GM12874 (cell line): ENCODE measurements around the gene SGTA.

Experiments used
- TF ChIP-seq, protein P1 (sequence below): IDR thresholded peaks from 2 replicates; pipeline ENCODE4 v1.5.1; 2011; ENCODE audit warnings: low read depth, mild to moderate bottlenecking, control low read depth, low read length, moderate library complexity; ENCODE audit not compliant: insufficient read depth

The SGTA gene

DNA sequence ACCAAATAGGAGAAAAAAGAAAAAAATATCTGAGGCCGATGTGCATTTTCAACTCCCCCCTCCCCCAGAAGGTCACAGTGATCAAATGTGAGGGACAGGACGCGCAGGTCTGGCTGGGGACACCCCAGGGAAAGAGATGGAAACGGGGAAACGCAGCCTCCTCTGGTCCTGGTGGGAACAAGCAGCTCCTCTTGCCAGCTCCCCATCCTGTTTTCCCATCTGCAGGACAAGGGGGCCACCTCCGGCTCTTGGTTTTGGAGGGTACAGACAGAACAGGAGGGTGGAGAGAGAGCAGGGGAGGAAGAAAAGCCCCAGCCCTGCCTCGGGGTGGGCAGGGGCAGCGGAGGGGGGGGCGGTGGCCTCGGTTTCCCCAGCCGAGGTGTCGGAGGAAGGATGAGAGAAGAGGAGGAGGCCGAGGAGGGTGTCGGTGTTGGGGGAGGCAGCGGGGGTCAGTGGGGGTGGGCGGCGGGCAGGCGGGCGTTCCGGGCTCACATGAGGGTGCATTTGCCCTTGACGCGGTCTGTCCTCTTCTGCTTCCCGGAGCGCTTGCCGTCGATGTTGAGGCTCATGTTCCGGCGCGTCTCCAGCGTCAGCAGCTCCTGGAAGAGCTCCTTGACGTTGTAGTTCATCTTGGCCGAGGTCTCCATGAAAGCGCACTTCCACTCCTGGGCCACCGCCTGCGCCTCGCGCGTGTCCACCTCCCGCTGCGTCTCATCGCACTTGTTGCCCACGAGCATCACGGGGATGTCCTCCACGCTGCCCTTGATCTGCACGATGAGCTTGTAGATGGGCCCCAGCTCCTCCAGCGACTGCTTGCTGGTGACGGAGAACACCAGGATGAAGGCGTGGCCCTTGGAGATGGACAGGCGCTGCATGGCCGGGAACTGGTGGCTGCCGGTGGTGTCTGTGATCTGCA is 66.1 kb downstream of the SGTA start:
- TF ChIP-seq, protein P1, sequence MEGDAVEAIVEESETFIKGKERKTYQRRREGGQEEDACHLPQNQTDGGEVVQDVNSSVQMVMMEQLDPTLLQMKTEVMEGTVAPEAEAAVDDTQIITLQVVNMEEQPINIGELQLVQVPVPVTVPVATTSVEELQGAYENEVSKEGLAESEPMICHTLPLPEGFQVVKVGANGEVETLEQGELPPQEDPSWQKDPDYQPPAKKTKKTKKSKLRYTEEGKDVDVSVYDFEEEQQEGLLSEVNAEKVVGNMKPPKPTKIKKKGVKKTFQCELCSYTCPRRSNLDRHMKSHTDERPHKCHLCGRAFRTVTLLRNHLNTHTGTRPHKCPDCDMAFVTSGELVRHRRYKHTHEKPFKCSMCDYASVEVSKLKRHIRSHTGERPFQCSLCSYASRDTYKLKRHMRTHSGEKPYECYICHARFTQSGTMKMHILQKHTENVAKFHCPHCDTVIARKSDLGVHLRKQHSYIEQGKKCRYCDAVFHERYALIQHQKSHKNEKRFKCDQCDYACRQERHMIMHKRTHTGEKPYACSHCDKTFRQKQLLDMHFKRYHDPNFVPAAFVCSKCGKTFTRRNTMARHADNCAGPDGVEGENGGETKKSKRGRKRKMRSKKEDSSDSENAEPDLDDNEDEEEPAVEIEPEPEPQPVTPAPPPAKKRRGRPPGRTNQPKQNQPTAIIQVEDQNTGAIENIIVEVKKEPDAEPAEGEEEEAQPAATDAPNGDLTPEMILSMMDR, result no peak

DNA sequence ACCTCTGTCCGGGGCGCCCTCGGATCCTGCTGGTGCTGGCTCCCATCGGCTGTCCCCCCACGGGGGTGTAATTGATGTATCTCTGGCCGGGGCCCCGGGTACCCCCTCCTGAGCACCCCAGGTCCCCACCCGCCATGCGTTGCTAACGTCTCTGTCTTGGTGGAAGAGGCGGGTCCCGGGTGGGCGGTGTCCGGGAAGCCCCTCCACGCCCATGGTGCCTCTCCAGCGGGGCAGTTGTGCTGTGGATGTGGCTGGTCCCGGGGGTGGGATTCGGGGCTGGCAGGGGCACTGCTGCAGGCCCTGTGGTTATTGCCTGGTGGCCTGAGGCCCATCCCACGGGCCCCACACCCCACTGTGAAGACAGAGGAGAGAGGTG is 66.8 kb downstream of the SGTA start:
- TF ChIP-seq, protein P1, result no peak

DNA sequence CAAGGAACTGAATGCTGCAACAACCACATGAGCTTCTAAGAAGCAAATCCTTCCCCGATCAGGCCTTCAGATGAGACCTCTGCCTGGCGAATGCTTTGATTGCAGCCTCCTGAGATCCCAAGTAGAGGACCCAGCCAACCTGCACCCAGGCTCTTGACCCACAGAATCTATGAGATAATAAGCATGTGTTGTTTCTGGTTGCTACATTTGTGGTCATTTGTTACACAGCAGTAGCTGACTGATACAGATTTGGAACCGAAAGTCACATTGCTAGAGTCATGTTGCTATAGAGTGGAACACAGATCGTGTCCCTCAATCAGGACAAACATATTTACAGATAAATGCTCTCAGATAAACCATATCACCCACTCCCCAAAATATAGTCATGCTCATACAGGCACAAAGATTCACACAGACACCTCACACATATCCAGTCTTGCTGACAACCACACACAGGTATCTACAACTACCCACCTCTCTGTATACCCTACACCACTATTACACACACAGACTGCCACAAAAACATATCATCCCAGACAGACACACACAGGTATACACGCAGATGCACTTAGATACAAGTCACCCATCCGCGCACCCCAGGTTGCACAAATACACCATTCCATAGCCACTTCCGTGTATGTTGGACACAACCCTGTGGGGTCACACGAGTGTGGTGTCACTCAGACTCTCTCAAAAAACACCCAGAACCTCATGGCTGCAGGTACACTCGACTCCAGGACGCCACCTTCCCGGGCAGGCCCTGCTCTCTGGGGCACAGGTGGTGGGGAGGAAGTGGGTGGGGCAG is 67.4 kb downstream of the SGTA start:
- TF ChIP-seq, protein P1, result no peak

DNA sequence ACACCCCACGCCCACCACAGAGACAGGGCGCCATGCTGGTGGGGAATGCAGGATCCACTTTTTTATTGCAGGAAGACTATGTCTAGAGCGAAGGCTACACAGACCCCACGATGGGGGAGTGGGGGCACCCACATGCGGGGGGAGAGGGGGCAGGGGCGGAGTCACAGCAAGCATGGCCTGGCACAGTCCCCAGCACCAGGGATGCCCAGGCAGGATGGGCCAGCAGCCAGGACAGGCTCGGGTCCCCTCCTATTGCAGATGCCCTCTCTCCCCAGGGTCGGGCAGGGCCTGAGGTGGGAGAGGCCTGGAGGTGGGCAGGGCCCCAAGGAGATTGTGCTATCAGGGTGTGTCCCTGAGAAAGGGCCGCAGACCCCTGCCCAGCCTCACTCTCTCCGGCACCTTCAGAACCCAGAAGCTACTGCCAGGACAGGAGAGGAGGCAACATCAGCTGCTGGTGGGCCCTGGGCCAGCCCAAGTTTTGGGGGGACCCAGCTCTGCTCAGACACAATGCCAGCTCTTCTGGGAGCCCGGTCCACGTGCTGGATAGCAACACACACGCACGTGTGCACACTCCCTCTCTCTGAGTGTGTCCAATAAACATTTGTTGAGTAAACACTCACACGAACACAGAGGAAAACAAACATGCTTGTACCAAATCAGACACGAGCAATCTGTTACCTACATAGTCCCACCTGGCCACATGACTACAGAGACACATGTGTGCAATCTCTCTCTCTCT is 68.4 kb downstream of the SGTA start:
- TF ChIP-seq, protein P1, result no peak

DNA sequence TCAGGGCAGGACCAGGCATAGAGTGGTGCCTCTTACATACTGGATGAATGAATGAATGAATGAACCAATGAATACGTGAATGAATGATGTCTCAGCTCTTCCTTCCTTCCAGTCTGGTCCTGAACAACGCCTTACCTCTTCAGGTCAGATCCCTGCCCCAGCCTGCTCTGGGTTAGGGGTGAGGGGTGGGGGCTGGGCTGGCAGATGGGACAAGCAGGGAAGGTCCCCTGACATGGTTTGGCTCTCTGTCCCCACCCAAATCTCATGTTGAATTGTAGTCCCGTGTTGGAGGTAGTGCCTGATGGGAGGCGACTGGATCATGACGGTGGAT is 71.2 kb downstream of the SGTA start:
- TF ChIP-seq, protein P1, result no peak

DNA sequence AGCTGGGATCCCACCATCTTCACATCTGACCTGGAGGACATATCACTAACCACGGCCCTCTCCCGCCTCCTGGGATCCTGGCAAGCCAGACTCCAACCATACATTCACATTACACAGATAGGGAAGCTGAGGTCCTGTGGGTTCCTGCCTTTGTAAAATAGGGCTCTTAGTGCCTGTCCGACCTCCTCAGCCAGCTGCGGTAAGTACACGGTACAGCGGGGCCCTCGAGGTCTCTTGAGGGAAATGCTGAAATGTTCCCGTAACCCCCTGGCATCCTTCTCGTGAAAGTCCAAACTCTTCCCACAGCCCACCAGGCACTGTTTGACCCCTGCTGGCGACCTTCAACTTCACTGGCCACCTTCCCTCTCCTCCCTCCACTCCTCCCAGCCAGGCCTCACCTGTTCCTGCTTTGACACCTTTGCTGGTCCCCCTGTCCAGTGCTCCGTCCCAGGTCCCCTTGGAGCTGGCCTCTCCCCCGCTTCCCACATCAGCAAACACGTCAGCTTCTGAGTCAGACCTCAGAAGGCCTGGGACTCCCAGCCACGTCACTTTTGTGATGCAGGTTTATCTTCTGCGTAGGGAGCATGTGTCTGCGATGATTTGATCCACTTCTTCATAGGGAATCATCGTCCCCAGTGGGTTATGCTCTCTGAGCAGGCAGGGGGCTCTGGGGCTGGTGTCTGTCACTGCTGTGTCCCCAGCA is 71.8 kb downstream of the SGTA start:
- TF ChIP-seq, protein P1, result no peak

DNA sequence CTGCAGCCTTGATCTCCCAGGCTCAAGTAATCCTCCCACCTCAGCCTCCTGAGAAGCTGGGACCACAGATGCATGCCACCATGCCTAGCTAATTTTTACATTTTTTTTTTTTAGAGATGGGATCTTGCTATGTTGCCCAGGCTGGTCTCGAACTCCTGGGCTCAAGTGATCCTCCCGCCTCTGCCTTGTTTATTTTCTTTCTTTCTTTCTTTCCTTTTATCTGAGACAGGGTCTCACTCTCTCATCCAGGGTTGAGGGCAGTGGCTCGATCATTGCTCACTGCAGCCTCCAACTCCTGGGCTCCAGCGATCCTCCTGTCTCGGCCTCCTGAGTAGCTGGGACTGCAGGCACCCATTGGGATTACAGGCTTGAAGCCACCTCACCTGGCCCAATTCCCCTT is 76.8 kb downstream of the SGTA start:
- TF ChIP-seq, protein P1, result no peak
